Measurements from ENCODE around the gene SPHKAP.
"Not testable (repeated sequence)": the region's sequence is repeated elsewhere in the genome, so short reads cannot be mapped to it uniquely, and the experiment has no call there.

SPHKAP gene, protein sequence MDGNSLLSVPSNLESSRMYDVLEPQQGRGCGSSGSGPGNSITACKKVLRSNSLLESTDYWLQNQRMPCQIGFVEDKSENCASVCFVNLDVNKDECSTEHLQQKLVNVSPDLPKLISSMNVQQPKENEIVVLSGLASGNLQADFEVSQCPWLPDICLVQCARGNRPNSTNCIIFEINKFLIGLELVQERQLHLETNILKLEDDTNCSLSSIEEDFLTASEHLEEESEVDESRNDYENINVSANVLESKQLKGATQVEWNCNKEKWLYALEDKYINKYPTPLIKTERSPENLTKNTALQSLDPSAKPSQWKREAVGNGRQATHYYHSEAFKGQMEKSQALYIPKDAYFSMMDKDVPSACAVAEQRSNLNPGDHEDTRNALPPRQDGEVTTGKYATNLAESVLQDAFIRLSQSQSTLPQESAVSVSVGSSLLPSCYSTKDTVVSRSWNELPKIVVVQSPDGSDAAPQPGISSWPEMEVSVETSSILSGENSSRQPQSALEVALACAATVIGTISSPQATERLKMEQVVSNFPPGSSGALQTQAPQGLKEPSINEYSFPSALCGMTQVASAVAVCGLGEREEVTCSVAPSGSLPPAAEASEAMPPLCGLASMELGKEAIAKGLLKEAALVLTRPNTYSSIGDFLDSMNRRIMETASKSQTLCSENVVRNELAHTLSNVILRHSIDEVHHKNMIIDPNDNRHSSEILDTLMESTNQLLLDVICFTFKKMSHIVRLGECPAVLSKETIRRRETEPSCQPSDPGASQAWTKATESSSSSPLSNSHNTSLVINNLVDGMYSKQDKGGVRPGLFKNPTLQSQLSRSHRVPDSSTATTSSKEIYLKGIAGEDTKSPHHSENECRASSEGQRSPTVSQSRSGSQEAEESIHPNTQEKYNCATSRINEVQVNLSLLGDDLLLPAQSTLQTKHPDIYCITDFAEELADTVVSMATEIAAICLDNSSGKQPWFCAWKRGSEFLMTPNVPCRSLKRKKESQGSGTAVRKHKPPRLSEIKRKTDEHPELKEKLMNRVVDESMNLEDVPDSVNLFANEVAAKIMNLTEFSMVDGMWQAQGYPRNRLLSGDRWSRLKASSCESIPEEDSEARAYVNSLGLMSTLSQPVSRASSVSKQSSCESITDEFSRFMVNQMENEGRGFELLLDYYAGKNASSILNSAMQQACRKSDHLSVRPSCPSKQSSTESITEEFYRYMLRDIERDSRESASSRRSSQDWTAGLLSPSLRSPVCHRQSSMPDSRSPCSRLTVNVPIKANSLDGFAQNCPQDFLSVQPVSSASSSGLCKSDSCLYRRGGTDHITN (N-terminal part only)

DNA sequence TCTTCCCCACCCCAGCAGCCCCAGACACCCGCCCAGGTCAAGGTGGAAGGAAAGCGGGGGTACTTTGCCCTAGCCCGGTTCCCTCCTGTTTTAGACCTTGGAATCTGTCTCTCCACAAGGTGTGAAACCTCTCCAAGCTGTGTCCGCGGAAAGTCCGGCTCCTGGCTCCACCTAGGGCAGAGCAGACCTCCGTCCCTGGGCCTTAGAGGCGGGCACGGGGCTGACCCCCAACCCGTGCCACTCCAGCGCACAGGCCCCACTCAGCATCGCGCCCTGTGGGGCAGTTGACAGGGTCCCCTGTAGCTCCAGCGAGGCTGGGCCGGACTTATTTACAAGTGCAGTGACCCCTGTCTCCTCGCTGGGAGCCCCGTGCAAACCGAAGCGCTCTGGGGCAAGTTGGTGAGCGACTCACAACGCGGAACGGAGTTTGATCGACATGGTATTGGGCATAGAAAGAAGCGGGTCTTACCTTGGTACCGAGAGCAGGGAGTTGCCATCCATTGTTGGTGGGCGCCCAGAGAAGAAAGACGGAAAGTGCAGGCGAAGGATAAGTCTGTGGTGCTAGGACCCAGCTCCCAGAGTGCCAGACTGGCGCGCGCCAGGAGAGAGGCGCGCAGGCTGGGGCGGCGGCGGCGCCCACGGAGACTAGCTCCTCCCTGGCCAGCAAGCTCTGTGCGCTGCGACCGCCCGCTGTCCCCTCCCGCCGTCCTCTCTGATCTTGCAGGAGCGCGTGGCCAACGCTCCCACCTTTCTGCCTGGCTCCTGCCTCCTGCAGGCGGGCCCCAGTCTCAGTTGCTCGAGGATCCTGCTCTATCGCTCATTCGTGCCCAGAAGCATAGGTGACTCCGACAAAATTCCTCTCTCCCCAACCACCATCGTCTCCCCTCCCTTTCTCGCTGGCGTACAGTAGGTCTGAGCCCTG, at the start of gene SPHKAP:
Gene SPHKAP (minus strand): TSS at position 590 of the 922 bp plus-strand sequence. CDS start 89 bp downstream, at position 501.
- no peak for DNase-seq (ENCODE audit: low read depth in 2 of 2)

DNA sequence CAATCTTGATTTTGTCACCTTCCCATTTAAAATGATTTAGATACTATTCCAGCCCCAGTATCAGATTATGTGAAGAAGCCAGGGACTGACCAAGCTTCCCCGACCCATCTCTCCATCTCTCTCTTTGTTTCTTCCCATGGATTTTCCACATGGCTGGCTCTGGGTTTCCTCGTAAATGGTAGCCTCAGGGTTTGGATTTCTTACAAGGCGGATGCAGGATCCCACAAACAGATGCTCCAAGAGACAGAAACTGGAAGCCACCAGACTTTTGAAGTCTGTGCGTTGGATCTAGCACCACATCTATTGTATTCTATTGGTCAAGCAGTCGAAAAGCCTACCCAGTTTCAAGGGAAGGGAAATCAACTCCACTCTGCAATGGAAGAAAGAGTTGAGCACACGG, 46.0 kb upstream of the SPHKAP start:
- DNase-seq (ENCODE audit: low read depth in 2 of 2), result no peak

DNA sequence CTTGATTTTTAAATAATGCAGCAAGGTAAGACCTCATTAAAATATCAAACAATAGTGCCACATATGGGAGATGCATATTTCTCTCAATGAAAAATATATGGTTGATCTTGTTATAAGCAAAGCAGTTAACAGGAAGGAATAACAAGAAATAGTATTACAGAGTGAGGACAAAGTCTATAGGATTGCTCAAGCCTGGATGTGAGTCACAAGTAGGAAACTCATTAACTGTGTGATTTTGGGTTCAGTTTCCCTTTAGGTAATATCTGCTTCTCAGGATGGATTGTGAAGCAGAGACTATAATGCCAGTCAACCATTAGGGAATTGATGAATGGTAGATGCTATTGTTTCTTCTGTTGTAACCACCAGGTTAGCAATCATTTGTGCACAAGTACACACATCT, 42.9 kb upstream of the SPHKAP start:
- DNase-seq (ENCODE audit: low read depth in 2 of 2), result no peak

DNA sequence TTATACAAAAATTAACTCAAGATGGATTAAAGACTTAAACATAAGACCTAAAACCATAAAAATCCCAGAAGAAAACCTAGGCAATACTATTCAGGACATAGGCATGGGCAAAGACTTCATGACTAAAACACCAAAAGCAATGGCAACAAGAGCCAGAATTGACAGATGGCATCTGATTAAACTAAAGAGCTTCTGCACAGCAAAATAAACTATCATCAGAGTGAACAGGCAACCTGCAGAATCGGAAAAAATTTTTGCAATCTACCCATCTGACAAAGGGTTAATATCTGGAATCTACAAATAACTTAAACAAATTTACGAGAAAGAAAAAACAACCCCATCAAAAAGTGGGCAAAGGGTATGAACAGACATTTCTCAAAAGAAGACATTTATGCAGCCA, 37.1 kb upstream of the SPHKAP start:
- not testable (repeated sequence) for DNase-seq (ENCODE audit: low read depth in 2 of 2)

DNA sequence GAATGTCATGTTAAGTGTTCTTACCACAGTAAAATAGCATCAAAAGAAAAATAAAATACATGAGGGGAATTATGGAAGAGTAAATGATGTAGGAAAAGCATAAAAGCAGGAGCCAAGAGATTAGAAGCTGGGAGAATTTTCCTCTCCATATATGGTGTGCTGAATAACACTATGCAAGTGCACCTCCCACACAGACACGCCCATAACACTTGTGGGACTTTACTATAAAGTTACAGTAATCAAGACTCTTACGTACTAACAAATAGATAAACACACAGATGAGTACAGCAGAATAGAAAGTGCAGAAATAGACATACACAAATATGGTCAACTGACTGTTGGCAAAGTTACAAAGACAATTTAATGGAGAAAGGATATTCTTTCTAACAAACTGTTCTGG, 16.0 kb upstream of the SPHKAP start:
- DNase-seq (ENCODE audit: low read depth in 2 of 2), result no peak

DNA sequence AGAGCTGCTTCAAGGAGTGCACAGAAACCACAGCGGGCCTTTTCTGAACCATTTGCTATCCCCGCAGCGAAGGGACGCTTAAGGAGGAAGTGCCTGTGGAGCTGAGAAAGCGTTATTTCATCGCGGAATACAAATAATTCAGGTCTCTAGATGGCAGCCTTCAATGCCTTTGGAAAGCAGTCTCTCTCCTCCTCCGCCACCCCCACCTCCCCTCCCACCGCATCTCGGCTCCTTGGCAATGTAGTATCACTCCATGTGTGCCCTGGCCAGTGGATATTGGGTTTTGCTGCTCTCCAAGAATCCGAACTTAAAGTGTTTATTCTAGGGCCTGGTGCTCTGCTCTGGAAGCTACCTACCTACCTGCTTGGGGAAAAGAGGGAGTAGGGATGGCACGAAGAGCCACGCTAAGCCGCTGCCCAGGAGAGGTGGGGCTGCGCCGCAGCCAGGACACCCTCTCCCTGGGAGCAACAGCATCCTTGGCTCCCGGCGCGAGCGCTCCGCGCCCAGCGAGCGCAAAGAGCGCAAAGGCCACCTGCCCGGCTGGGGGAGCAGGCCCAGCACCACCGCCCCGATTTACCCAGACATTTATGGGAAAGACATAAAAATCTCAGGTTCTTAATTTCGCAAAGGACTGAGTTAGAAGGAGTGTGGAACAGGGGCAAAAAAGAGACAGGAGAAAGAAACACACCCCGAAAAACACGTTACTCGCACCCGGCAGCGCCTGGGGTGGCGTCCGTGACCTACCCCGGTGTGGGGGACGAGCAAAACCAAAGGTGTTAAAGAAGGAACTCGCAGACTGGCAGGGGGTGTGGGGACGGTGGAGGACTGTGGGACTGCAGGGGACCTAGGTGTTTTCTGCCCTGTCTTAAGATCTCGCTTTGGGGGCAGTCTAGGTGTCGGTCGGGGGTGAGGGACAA, 1.0 kb downstream of the SPHKAP start:
- DNase-seq (ENCODE audit: low read depth in 2 of 2), result no peak

DNA sequence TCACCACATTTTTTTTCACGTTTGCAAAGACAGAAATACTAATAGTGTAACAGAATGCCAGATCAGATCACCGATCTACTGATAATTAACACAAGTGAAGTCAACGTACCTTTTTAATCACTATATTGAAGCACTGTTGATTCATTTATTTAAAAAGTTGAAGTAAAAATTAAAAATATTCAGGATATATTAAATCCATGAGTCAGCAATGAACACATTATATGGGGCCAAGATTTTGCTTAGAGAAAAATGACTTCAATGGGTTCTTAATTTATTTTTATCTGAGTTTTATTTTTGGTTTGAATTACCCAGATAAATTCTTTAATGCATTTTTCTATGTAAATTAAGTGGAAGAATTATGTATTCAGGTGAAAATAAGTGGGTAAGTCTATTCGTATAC, 14.2 kb downstream of the SPHKAP start:
- no peak for DNase-seq (ENCODE audit: low read depth in 2 of 2)

DNA sequence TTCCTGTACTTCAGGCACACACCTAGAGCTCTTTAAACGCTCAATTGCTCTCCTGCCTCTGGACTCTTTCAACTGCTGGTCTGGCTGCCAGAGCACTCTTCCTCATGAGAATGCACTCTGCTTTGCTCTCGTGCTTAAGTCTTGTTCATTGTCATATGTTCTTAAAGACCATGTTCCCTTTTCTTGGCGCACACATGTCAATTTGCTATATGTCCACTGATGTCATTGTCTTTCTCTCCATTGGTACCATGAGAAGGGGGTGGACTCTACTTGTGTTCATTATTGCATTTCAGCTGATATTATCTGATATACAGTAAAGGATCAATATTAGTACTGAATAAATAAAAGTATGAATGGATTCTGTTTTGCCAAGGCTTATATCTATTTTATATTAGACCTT, 16.8 kb downstream of the SPHKAP start:
- DNase-seq (ENCODE audit: low read depth in 2 of 2), result no peak

DNA sequence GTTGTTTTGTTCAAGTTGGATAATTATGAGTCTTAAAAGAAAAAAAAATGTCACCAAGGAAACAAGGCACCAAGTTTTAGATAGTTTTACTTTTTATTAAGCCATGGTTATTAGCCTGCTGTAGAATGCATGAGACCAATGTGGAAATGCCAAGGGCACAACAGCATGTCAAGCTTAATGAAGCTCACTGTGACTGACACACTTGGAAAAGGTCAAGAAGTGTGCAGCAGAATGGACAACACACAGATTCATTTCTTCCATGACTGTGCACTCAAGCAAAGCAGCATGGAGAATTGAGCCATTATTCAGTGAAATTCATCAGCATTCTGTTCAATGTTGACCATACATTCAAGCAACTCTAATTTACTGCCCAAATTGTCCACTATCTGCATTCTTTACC, 23.6 kb downstream of the SPHKAP start:
- DNase-seq (ENCODE audit: low read depth in 2 of 2), result no peak

DNA sequence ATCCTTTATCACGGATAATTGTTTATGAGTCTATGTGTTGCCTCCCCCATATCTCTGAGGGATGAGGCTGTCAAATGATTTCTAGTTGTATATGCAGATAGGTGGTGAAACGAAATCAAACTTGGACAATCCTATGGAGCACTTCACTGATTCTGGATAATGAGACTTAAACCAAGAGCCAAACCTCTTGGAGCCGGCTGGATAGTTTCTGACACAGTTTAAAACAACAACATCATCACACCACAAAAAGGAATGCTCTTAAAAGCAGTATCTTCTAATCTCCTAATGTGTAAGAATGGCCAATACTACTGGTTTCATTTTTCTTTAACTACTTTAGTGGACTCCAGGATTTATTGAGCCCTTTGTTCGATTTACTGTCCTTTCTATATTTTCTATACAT, 36.5 kb downstream of the SPHKAP start:
- no peak for DNase-seq (ENCODE audit: low read depth in 2 of 2)

DNA sequence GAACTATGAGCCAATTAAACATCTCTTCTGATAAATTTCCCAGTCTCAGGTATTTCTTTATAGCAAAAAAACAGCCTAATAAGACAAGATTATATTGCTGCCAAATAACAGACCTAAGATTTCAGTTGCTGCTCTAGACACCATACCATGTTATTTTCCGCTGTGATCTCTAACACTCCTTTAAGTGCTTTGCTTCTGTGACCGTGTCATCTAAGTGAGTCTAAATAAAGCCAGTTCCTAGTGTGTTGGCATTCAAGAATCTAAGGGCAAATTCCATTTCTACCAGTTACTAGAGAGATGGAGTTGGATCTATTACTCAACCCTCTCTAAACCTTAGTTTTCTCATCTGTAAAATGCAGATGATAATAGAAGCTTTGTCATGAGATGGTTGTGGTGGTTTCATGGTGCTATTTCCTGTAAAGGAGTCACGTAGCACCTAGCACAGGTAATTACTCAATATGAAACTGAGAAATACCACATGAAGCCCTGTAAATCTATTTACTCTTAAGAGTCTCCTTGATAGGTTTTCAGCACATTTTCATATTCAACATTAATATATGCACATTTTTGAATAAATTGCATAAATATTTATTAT, 40.5 kb downstream of the SPHKAP start:
- DNase-seq (ENCODE audit: low read depth in 2 of 2), result no peak

DNA sequence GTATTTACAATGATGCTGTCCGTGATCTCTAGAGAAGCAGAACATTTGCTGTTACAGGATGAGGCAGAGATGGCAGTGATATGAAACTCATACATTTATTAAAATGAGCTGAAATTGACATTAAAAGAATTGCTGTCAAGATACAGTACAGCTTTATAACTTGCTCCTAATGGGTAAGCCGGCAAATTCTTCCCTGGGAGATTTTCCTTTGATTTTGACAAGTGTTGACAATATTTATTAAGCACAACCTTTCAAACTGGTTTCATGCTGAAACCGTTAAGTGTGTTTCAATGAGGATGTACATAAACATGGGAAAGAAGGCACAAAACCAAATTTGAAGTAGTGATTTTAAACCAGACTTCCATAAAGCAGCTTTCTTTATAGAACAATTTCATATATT, 45.5 kb downstream of the SPHKAP start:
- no peak for DNase-seq (ENCODE audit: low read depth in 2 of 2)

DNA sequence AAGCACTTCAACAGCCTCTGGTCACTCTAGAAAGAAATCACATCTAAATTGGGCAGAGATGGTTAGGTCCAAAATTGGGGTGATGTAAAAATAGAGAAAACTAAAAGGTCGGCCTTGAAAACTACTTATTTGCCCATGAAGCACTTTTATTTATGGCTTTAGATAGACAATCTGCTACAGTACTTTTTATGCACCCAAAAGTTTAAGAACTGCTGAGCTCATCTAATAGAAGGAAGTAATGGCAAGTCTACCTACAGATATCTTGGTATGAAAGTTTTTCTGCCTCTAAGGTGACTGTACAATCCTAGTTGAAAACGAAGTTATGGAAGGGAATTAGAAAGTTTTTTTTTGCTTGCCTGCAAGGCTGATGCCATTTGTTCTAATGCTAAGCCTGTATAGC, 46.2 kb downstream of the SPHKAP start:
- no peak for DNase-seq (ENCODE audit: low read depth in 2 of 2)

DNA sequence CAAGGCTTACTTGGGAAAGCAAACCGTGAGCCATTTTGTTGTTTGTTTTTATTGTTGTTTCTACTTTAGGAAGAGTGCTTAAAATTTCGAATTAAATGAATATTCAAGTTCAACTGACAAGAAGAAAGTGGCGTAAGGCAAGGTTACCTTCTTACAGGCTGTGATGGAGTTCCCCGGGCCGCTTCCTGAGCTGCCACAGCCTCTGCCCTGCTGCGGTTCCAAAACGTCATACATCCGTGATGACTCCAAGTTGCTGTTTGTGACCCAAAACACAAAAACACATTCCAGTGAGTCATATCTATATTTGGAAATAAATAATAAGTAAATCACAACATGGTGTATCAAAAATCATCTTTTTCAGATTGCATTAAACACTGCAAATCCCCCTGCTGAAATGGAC, 49.7 kb downstream of the SPHKAP start:
- DNase-seq (ENCODE audit: low read depth in 2 of 2), result no peak

DNA sequence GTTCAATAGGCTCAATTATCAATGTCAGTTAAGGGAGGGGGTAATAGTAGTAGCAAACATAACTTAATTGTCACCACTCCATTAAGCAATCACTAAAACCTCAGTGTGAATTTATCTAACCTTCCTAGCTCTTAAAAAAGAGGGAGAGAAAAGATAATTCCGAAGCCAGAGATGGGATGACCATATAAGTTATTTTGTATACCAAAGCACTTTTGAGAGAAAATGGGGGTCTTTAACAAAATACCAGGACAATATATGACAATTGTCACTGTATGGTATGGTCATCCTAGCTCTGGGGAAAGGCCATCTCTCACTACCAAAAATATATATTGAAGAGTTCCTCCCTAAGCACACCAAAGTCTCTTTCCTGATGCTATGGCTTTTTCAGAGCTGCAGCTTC, 55.1 kb downstream of the SPHKAP start:
- DNase-seq (ENCODE audit: low read depth in 2 of 2), result no peak

DNA sequence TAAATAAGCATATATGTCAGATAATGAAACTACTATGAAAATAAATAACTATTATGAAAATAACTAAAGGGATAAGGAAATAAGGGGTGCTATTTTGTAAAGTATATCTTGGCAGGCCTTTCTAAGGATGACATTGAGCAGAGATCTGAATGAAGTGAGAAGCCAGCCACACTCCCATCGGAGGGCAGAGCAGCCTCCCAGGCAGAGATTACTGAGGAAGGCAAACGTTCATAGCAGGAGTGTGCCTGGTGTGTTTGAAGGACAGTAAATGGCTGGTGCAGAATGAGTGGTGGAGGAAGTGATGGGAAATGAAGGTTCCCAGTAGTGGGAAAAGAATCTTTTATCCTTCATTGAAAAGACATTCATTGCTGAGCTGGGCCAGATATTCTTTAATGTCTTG, 62.5 kb downstream of the SPHKAP start:
- DNase-seq (ENCODE audit: low read depth in 2 of 2), result no peak

DNA sequence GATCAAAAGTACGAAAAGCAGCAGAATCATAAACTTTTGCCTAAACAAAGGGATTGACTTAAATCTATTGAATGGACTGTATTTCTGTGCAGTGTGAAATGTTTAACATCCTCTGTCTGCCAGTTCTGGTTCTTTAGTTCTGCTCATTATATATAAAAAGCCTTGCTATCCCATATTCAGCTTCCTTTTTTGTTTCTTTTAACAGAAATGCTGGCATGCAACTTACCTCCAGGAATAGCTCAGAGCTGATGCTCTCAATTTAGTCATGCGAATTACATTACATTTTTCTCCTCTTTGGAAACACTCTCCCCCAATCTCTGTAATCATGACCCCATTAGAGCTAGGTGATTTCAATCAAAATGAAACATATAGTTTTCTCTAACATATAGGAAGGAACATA, 73.6 kb downstream of the SPHKAP start:
- no peak for DNase-seq (ENCODE audit: low read depth in 2 of 2)

DNA sequence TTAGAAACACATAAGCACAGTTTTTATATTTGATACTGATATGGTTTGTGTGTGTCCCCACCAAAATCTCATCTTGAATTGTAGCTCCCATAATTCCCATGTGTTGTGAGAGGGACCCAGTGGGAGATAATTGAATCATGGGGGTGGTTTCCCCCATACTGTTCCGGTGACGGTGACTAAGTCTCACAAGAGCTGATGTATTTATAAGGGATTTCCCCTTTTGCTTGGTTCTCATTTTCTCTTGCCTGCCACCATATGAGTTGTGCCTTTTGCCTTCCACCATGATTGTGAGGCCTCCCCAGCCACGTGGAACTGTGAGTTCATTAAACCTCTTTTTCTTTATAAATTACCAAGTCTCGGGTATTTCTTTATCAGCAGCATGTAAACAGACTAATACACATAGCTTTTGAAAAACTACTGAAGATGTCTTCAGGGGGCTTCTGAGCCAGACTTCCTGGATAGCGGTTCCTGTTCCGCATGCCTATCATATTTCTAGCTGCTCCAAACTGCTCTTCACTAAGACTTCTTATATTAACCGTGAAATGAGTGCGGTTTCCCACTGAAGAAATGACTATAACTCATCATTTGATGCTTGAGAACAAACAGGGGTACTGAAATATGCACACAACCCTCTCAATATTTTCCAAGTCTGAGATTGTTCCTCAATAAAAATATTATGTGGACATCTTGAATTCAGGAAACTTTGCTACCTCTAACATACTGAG, 75.8 kb downstream of the SPHKAP start:
- DNase-seq (ENCODE audit: low read depth in 2 of 2), result no peak

DNA sequence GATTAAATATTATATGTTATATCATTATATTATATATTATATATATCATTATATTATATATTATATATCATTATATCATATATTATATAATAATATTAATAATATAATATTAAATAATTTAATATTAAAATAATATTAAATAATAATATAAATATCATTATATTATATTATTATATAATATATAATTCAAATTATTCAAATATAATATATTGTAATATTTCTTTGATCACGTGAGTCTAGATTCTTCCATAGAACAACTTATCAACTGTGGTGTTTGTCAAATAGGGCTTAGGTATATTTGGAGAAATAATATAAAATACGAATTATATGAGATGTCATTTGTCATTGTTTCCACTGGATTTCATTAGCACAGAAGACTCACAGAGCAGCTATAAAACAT, 77.3 kb downstream of the SPHKAP start:
- no peak for DNase-seq (ENCODE audit: low read depth in 2 of 2)

Data from stimulated activated CD8-positive, alpha-beta memory T cell treated with anti-CD3 and anti-CD28 coated beads, Interleukin-15, amount 100 ng/mL, for 4 hours (primary cell).